HCT116 (cell line): ENCODE measurements around the gene RCBTB2. TPM values are rescaled to one million over a fixed set of nuclear protein-coding genes. Genes with fewer than 3 reads are reported as not detected.

ENCODE experiments used
- ATAC-seq: fragments of 200-7000 bp; cut with Tn5 transposase; 2 replicates; pipeline ENCODE4 v1.9.1; 2020; ENCODE audit warnings: mild to moderate bottlenecking, moderate library complexity
- BruUV-seq: library from RNA; stranded (reverse); fragments of 400-500 nt; replicated peaks from 2 replicates; lab custom pipeline; 2021; lab: Mats Ljungman, UMichigan
- CTCF ChIA-PET: fragments of 300-600 bp; sonication (Branson Sonifier 250); formaldehyde crosslinking; loops from one replicate; lab custom pipeline; 2021; ENCODE audit warnings: antibody characterized with exemption; lab: Charles Lee
- POLR2A ChIA-PET: fragments of 300-600, 350-600 bp; sonication (Branson Sonifier 250); formaldehyde crosslinking; loops from one replicate; lab custom pipeline; 2021; ENCODE audit warnings: antibody characterized with exemption; lab: Charles Lee
- RAD21 ChIA-PET, 2 experiments: fragments of 300-600 bp; sonication (Branson Sonifier 250); formaldehyde crosslinking; loops; one replicate each; lab custom pipeline; 2023; ENCODE audit warnings: low total read pairs in 2 of 2; ENCODE audit not compliant: uncharacterized antibody in 2 of 2, unreplicated experiment in 2 of 2, low non-redundant PET in 1 of 2; lab: Charles Lee
- DNase-seq: peaks from one replicate; pipeline ENCODE4 v3.0.0-alpha.2; 2010; ENCODE audit warnings: low read depth, low spot score
- H2AFZ ChIP-seq: fragments of 200-600 bp; shearing (Covaris generic), sonication (generic); 2 replicates; pipeline ENCODE4 v1.6.1; 2017; ENCODE audit warnings: low read depth, mixed run types, mixed read lengths, antibody characterized with exemption, low read length; ENCODE audit not compliant: poor library complexity, severe bottlenecking
- H3K27ac ChIP-seq: 2 replicates; pipeline ENCODE4 v1.5.1; 2012; ENCODE audit warnings: low read depth, low read length
- H3K27me3 ChIP-seq: fragments of 200-600 bp; sonication (generic); 2 replicates; pipeline ENCODE4 v1.6.1; 2016; ENCODE audit warnings: mixed run types, low read length, mixed read lengths; ENCODE audit not compliant: insufficient read depth
- H3K36me3 ChIP-seq, 2 experiments: fragments of 200-500 bp in 1 of 2; fragments of 200-600 bp in 1 of 2; sonication (Bioruptor generic) in 1 of 2; sonication (generic) in 1 of 2; 2 replicates each; pipeline versions ENCODE4 v1.5.1 to v1.6.1; 2014 to 2016; ENCODE audit warnings: low read length in 2 of 2, inconsistent platforms in 1 of 2, mixed read lengths in 1 of 2, mixed run types in 1 of 2; ENCODE audit not compliant: insufficient read depth in 2 of 2, control insufficient read depth in 1 of 2
- H3K4me1 ChIP-seq, 2 experiments: fragments of 200-600 bp in 1 of 2; sonication (generic) in 1 of 2; 2 replicates each; pipeline versions ENCODE4 v1.5.1 to v1.6.1; 2012 to 2017; ENCODE audit warnings: low read length in 2 of 2, inconsistent platforms in 1 of 2, mild to moderate bottlenecking in 1 of 2, mixed read lengths in 1 of 2, mixed run types in 1 of 2, moderate library complexity in 1 of 2; ENCODE audit not compliant: insufficient read depth in 2 of 2, control insufficient read depth in 1 of 2
- H3K4me2 ChIP-seq: fragments of 200-600 bp; sonication (generic); 2 replicates; pipeline ENCODE4 v1.6.1; 2017; ENCODE audit warnings: mixed run types, low read length, mixed read lengths
- H3K4me3 ChIP-seq, 2 experiments: fragments of 200-600 bp in 1 of 2; sonication (generic) in 1 of 2; replicated peaks in 1 of 2; 2 replicates each; pipeline ENCODE4 v1.5.1; 2011 to 2016; ENCODE audit warnings: low read length in 2 of 2, control low read depth in 1 of 2, low read depth in 1 of 2, mild to moderate bottlenecking in 1 of 2, mixed read lengths in 1 of 2, mixed run types in 1 of 2
- H3K79me2 ChIP-seq: fragments of 200-600 bp; sonication (generic); 2 replicates; pipeline ENCODE4 v1.6.1; 2017; ENCODE audit warnings: mild to moderate bottlenecking, mixed run types, low read length, moderate library complexity, mixed read lengths; ENCODE audit not compliant: insufficient read depth
- H3K9ac ChIP-seq: fragments of 200-600 bp; sonication (generic); 2 replicates; pipeline ENCODE4 v1.6.1; 2016; ENCODE audit warnings: low read length, mixed read lengths
- H3K9me2 ChIP-seq: fragments of 200-600 bp; sonication (generic), shearing (Covaris generic); 2 replicates; pipeline ENCODE4 v1.6.1; 2017; ENCODE audit warnings: mixed run types, mild to moderate bottlenecking, moderate library complexity; ENCODE audit not compliant: insufficient read depth
- H3K9me3 ChIP-seq, 2 experiments: fragments of 200-500 bp in 1 of 2; fragments of 200-600 bp in 1 of 2; sonication (Bioruptor generic) in 1 of 2; sonication (generic) in 1 of 2; 2 replicates each; pipeline ENCODE4 v1.6.1; 2014 to 2017; ENCODE audit warnings: low read length in 2 of 2, mixed read lengths in 2 of 2, inconsistent platforms in 1 of 2, low read depth in 1 of 2, mild to moderate bottlenecking in 1 of 2, mixed run types in 1 of 2, moderate library complexity in 1 of 2; ENCODE audit not compliant: control insufficient read depth in 1 of 2, insufficient read depth in 1 of 2
- H4K20me1 ChIP-seq: fragments of 200-600 bp; sonication (generic), shearing (Covaris generic); 2 replicates; pipeline ENCODE4 v1.6.1; 2017; ENCODE audit warnings: mixed run types, mild to moderate bottlenecking, moderate library complexity; ENCODE audit not compliant: insufficient read depth
- CBX3 ChIP-seq: IDR thresholded peaks from 2 replicates; pipeline ENCODE4 v1.6.1; 2012; ENCODE audit warnings: low read depth
- CEBPB ChIP-seq: IDR thresholded peaks from 2 replicates; pipeline ENCODE4 v1.6.1; 2012; ENCODE audit warnings: low read depth
- ELF1 ChIP-seq: IDR thresholded peaks from 2 replicates; pipeline ENCODE4 v1.6.1; 2012; ENCODE audit warnings: low read depth, borderline replicate concordance
- EZH2 ChIP-seq: fragments of 200-600 bp; sonication (generic); IDR thresholded peaks from 2 replicates; pipeline ENCODE4 v1.6.1; 2017; ENCODE audit warnings: antibody characterized with exemption, mixed run types
- FOSL1 ChIP-seq: IDR thresholded peaks from 2 replicates; pipeline ENCODE4 v1.6.1; 2012; ENCODE audit warnings: low read depth
- JUND ChIP-seq: IDR thresholded peaks from 2 replicates; pipeline ENCODE4 v1.6.1; 2012
- POLR2A ChIP-seq: IDR thresholded peaks from 2 replicates; pipeline ENCODE4 v1.7.0; 2011; ENCODE audit warnings: borderline replicate concordance; ENCODE audit not compliant: insufficient read depth, insufficient read length; ENCODE audit errors: extremely low read depth
- POLR2AphosphoS5 ChIP-seq: IDR thresholded peaks from 2 replicates; pipeline ENCODE4 v1.6.1; 2011; ENCODE audit warnings: mild to moderate bottlenecking, low read depth, low read length, moderate library complexity
- RAD21 ChIP-seq: IDR thresholded peaks from 2 replicates; pipeline ENCODE4 v1.6.1; 2012; ENCODE audit warnings: low read depth, mild to moderate bottlenecking
- SIN3A ChIP-seq: IDR thresholded peaks from 2 replicates; pipeline ENCODE4 v1.6.1; 2012; ENCODE audit warnings: low read depth
- SP1 ChIP-seq: IDR thresholded peaks from 2 replicates; pipeline ENCODE4 v1.6.1; 2012; ENCODE audit warnings: low read depth
- TCF7L2 ChIP-seq: IDR thresholded peaks from 2 replicates; pipeline ENCODE4 v1.7.0; 2011; ENCODE audit warnings: borderline replicate concordance, inconsistent platforms; ENCODE audit not compliant: insufficient read depth, insufficient read length; ENCODE audit errors: extremely low read depth
- YY1 ChIP-seq: IDR thresholded peaks from 2 replicates; pipeline ENCODE4 v1.6.1; 2011; ENCODE audit warnings: low read length, low read depth, moderate library complexity, mild to moderate bottlenecking; ENCODE audit not compliant: insufficient replicate concordance; ENCODE audit errors: extremely low read depth
- ZFX ChIP-seq: fragments of 450-650 bp; IDR thresholded peaks from 2 replicates; pipeline ENCODE4 v1.6.1; 2017
- ZNF274 ChIP-seq: fragments of 200-500 bp; sonication (Bioruptor generic); IDR thresholded peaks from 2 replicates; pipeline ENCODE4 v1.6.1; 2014; ENCODE audit warnings: mild to moderate bottlenecking, low read depth, low read length, inconsistent platforms
- intact Hi-C: fragments of 100-400 bp; cut with micrococcal nuclease; formaldehyde crosslinking; loops from 2 replicates; pipeline ENCODE4 v1.10.0; 2022
- total RNA-seq: library from RNA; stranded (reverse); gene quantifications from one replicate; pipeline ENCODE4 v1.2.1, GENCODE V29; 2021; ENCODE audit not compliant: unreplicated experiment
- TF ChIP-seq, protein P1 (sequence below): IDR thresholded peaks from 2 replicates; pipeline ENCODE4 v1.6.1; 2012
- TF ChIP-seq, protein P2 (sequence below): IDR thresholded peaks from 2 replicates; pipeline ENCODE4 v1.6.1; 2012
- TF ChIP-seq, protein P3 (sequence below): IDR thresholded peaks from 2 replicates; pipeline ENCODE4 v1.6.1; 2012; ENCODE audit warnings: low read depth
- TF ChIP-seq, protein P4 (sequence below), 3 experiments: fragments of 200-600 bp in 1 of 3; sonication (generic) in 1 of 3; IDR thresholded peaks in 2 of 3; conservative IDR thresholded peaks in 1 of 3; 2 replicates each; pipeline ENCODE4 v1.5.1; 2012 to 2017; ENCODE audit warnings: low read depth in 2 of 3, low read length in 2 of 3, antibody characterized with exemption in 1 of 3, borderline replicate concordance in 1 of 3, control low read depth in 1 of 3, mild to moderate bottlenecking in 1 of 3, mixed read lengths in 1 of 3, mixed run types in 1 of 3, moderate library complexity in 1 of 3; ENCODE audit not compliant: insufficient read depth in 1 of 3

The RCBTB2 gene
- total RNA-seq, 1 experiment from 2014 or later = 1.3 TPM

DNA sequence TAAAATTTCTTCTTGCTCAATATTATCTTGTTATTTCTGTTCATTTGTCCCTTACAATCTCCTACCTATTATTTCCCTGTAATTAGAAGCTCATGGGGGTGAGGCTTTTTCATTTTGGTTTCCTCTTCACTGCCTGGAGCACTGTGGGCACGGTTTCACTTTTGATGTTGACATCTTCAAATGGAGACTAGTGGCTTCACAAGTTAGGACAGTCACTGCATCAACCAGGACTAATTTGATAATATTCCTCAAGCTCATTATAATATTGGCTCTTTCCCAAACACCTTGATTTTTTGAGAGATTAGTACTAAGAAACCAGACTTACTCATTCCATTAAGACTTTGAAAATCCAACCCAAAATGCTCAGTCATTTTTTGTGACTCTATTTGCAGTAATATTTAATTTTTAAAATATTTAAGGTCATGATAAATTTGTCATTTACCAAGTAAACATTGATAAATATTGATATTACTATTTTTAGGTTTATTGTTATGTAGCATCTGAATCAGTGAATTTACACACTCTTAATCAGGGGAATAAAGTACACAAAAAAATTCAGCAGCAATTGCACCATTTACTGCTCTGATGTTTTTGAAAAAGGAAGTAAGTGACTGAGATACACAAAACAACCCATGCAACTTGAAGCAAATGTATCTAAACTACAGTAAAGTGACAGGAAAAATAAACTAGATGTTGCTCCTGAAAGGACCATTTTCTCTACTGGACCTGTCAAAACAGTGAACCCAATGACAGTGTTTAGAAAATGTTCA is 28.8 kb upstream of the RCBTB2 start:
- RAD21 ChIA-PET = no interaction called here
- no peaks in the 10 kb centered on the region for H3K27me3 ChIP-seq
- no peak overlapping the region for H2AFZ ChIP-seq

More for the DNA sequence above, 28.8 kb upstream of the RCBTB2 start:
- POLR2A ChIA-PET = no interaction called here
- DNase-seq = no peak
- ATAC-seq = no peak
- no peak overlapping the region for H3K9ac ChIP-seq
- no peak overlapping the region for H3K27ac ChIP-seq
- BruUV-seq = no TSS peak
- H3K36me3 ChIP-seq = no peaks in the 10 kb centered on the region
- H3K4me2 ChIP-seq = no peak overlapping the region
- no peaks in the 10 kb centered on the region for H3K4me1 ChIP-seq
- intact Hi-C loops = no loop called here
- CTCF ChIA-PET = interaction anchor here (1.3 kb wide), 1 partner anchor 18 kb away, joined by 4 read pairs; no protein-coding TSS in a partner anchor
- H4K20me1 ChIP-seq = no peaks in the 10 kb centered on the region
- H3K9me2 ChIP-seq = no peaks in the 10 kb centered on the region
- H3K4me3 ChIP-seq = no peak overlapping the region
- no peak for TF ChIP-seq FOSL1
- TF ChIP-seq, protein P1, sequence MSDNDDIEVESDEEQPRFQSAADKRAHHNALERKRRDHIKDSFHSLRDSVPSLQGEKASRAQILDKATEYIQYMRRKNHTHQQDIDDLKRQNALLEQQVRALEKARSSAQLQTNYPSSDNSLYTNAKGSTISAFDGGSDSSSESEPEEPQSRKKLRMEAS = no peak
- TF ChIP-seq ELF1 = no peak
- TF ChIP-seq, protein P2, sequence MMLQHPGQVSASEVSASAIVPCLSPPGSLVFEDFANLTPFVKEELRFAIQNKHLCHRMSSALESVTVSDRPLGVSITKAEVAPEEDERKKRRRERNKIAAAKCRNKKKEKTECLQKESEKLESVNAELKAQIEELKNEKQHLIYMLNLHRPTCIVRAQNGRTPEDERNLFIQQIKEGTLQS = no peak
- no peak for TF ChIP-seq RAD21
- TF ChIP-seq POLR2AphosphoS5 = no peak
- TF ChIP-seq, protein P3, sequence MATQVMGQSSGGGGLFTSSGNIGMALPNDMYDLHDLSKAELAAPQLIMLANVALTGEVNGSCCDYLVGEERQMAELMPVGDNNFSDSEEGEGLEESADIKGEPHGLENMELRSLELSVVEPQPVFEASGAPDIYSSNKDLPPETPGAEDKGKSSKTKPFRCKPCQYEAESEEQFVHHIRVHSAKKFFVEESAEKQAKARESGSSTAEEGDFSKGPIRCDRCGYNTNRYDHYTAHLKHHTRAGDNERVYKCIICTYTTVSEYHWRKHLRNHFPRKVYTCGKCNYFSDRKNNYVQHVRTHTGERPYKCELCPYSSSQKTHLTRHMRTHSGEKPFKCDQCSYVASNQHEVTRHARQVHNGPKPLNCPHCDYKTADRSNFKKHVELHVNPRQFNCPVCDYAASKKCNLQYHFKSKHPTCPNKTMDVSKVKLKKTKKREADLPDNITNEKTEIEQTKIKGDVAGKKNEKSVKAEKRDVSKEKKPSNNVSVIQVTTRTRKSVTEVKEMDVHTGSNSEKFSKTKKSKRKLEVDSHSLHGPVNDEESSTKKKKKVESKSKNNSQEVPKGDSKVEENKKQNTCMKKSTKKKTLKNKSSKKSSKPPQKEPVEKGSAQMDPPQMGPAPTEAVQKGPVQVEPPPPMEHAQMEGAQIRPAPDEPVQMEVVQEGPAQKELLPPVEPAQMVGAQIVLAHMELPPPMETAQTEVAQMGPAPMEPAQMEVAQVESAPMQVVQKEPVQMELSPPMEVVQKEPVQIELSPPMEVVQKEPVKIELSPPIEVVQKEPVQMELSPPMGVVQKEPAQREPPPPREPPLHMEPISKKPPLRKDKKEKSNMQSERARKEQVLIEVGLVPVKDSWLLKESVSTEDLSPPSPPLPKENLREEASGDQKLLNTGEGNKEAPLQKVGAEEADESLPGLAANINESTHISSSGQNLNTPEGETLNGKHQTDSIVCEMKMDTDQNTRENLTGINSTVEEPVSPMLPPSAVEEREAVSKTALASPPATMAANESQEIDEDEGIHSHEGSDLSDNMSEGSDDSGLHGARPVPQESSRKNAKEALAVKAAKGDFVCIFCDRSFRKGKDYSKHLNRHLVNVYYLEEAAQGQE = no peak
- TF ChIP-seq ZNF274 = no peak
- no peak for TF ChIP-seq CEBPB
- TF ChIP-seq SP1 = no peak
- TF ChIP-seq, protein P4, sequence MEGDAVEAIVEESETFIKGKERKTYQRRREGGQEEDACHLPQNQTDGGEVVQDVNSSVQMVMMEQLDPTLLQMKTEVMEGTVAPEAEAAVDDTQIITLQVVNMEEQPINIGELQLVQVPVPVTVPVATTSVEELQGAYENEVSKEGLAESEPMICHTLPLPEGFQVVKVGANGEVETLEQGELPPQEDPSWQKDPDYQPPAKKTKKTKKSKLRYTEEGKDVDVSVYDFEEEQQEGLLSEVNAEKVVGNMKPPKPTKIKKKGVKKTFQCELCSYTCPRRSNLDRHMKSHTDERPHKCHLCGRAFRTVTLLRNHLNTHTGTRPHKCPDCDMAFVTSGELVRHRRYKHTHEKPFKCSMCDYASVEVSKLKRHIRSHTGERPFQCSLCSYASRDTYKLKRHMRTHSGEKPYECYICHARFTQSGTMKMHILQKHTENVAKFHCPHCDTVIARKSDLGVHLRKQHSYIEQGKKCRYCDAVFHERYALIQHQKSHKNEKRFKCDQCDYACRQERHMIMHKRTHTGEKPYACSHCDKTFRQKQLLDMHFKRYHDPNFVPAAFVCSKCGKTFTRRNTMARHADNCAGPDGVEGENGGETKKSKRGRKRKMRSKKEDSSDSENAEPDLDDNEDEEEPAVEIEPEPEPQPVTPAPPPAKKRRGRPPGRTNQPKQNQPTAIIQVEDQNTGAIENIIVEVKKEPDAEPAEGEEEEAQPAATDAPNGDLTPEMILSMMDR (IDR thresholded peaks at IDR 0.05 in 2 of 3, conservative IDR thresholded peaks at IDR 0.05 in 1 of 3; ENCODE audit: borderline replicate concordance in 1 of 3, insufficient read depth in 1 of 3, low read depth in 2 of 3, low read length in 2 of 3) = no peak
- no peak for TF ChIP-seq POLR2A
- TF ChIP-seq SIN3A = no peak
- TF ChIP-seq JUND = no peak
- TF ChIP-seq EZH2 = no peak
- no peak for TF ChIP-seq CBX3
- TF ChIP-seq YY1 = no peak
- no peak for TF ChIP-seq ZFX
- TF ChIP-seq TCF7L2 = no peak
- no peaks in the 10 kb centered on the region for H3K9me3 ChIP-seq
- no peaks in the 10 kb centered on the region for H3K79me2 ChIP-seq
